GM12873 (cell line): ENCODE measurements around the gene BCAR1.

Experiments
- CTCF ChIP-seq: IDR thresholded peaks from 2 replicates; pipeline ENCODE4 v1.5.1; 2012; ENCODE audit warnings: low read depth, mild to moderate bottlenecking, moderate library complexity, low read length, control low read depth; ENCODE audit not compliant: insufficient read depth; ENCODE audit errors: missing control alignments

BCAR1 gene

GRCh38 chr16:75289189-75289588, 37.8 kb upstream of the BCAR1 start:
- TF ChIP-seq CTCF: no peak

DNA sequence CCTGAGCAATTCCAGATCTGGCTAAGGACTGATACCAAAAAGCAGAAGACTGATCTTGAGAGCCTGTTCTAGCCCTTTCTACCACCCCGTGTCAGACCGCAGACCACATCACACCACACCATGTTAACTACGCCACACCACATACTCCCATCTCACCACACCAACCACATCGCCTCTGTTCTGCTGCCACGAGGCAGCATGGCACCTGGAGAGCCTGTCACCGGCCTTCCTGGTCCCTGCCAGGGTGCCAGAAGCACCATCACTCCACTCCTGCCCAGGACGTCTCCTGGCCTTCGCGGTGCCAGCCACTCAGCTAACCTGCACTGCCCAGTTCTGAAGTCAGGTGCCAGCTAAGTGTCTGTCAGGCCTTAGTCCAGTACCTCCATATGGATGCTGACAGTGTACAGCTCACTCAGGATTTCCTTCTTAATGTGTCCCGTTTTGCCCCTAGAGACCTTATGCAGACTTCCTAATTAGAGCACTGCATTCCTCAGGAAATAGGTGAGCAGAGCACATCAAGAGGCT, 37.2 kb upstream of the BCAR1 start:
- no peak for TF ChIP-seq CTCF

- TF ChIP-seq CTCF: no peak
These were observed 36.8 kb upstream of the BCAR1 start for GRCh38 chr16:75288181-75288580.

DNA sequence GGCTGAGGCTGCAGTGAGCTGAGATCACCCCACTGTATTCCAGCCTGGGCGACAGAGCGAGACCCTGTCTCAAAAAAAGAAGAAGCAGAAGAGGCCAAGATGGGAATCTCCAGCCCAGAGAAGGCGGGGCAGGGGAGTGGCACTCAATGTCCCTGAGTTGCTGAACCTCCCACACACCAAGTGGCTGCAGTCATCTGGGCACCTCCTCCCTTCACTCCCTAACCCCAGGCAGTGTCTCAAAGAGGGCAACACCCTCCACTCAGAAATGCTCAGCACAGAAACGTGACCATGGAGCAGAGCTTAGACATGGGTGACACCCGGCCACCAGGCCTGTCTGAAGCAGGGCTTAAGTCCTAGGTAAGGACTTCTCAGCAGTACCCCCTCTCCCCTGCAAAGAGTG, 36.3 kb upstream of the BCAR1 start:
- TF ChIP-seq CTCF: no peak

DNA sequence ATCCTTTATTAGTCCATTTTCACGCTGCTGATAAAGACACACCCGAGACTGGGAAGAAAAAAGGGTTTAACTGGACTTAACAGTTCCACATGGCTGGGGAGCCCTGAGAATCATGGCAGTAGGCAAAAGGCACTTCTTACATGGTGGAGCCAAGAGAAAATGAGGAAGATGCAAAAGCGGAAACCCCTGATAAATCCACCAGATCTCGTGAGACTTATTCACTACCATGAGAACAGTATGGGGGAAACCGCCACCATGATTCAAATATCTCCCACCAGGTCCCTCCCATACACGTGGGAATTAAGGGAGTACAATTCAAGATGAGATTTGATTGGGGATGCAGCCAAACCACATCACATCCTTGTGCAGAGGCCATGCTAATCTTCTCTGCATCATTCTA, 35.0 kb upstream of the BCAR1 start:
- TF ChIP-seq CTCF: no peak

GRCh38 chr16:75282466-75283281, 31.2 kb upstream of the BCAR1 start:
- TF ChIP-seq CTCF: no peak

- TF ChIP-seq CTCF: no peak
These were observed 30.4 kb upstream of the BCAR1 start for GRCh38 chr16:75281826-75282225.
